GM19328 (cell line): ENCODE data around the gene SLC39A5.
"Not testable (repeated sequence)": the region's sequence is repeated elsewhere in the genome, so short reads cannot be mapped to it uniquely, and the experiment has no call there.

Experiments
- ATAC-seq: cut with Tn5 transposase; IDR thresholded peaks from one replicate; pipeline ENCODE4 v1.9.1; 2021; ENCODE audit warnings: mild to moderate bottlenecking, moderate library complexity; ENCODE audit not compliant: unreplicated experiment

Gene SLC39A5

GRCh38 chr12:56229916-56230431 lies at the start of gene SLC39A5:
Gene SLC39A5 (plus strand): TSS chr12:56230051. CDS start chr12:56231275, 1,224 bp downstream.
- no peak for ATAC-seq

- no peak for ATAC-seq
These were observed 42.9 kb upstream of the SLC39A5 start for GRCh38 chr12:56186957-56187356.

GRCh38 chr12:56188131-56188777 lies 41.6 kb upstream of the SLC39A5 start:
- ATAC-seq: no peak

- ATAC-seq: peak; percentile 9
These were observed 41.1 kb upstream of the SLC39A5 start for GRCh38 chr12:56188778-56189098.

- peak; percentile 60 for ATAC-seq
These were observed 40.5 kb upstream of the SLC39A5 start, which contains the start of gene SMARCC2 for GRCh38 chr12:56189099-56189917. Gene SMARCC2 (minus strand): TSS chr12:56189483. CDS start chr12:56189461, 22 bp downstream.

- ATAC-seq: peak; percentile 25
These were observed 39.7 kb upstream of the SLC39A5 start for GRCh38 chr12:56189918-56190694.

- no peak for ATAC-seq
These were observed 39.1 kb upstream of the SLC39A5 start for GRCh38 chr12:56190695-56191155.

- ATAC-seq: no peak
These were observed 37.3 kb upstream of the SLC39A5 start for GRCh38 chr12:56192582-56192981.

GRCh38 chr12:56193025-56193578 lies 36.7 kb upstream of the SLC39A5 start:
- no peak for ATAC-seq

- not testable (repeated sequence) for ATAC-seq
These were observed 32.9 kb upstream of the SLC39A5 start for GRCh38 chr12:56196818-56197550.

GRCh38 chr12:56197921-56198635 lies 31.8 kb upstream of the SLC39A5 start:
- ATAC-seq: no peak

GRCh38 chr12:56198836-56199235 lies 31.0 kb upstream of the SLC39A5 start:
- ATAC-seq: no peak

- no peak for ATAC-seq
These were observed 27.5 kb upstream of the SLC39A5 start for GRCh38 chr12:56202366-56202765.

- ATAC-seq: no peak
These were observed 27.0 kb upstream of the SLC39A5 start for GRCh38 chr12:56202838-56203237.

GRCh38 chr12:56204275-56204674 lies 25.6 kb upstream of the SLC39A5 start:
- no peak for ATAC-seq

- no peak for ATAC-seq
These were observed 24.4 kb upstream of the SLC39A5 start for GRCh38 chr12:56205445-56205844.

- ATAC-seq: no peak
These were observed 23.2 kb upstream of the SLC39A5 start for GRCh38 chr12:56206452-56207166.

- ATAC-seq: no peak
These were observed 21.8 kb upstream of the SLC39A5 start for GRCh38 chr12:56208006-56208405.

GRCh38 chr12:56212361-56212760 lies 17.5 kb upstream of the SLC39A5 start:
- no peak for ATAC-seq
